ENCODE data around the gene OCSTAMP. TPM values are rescaled to one million over a fixed set of nuclear protein-coding genes. Genes with fewer than 3 reads are reported as not detected.
A peak's percentile ranks its signal among the peaks of the same experiment; 100 is the strongest.

Gene OCSTAMP
- total RNA-seq, 4 donors from 2014 or later: not detected

DNA sequence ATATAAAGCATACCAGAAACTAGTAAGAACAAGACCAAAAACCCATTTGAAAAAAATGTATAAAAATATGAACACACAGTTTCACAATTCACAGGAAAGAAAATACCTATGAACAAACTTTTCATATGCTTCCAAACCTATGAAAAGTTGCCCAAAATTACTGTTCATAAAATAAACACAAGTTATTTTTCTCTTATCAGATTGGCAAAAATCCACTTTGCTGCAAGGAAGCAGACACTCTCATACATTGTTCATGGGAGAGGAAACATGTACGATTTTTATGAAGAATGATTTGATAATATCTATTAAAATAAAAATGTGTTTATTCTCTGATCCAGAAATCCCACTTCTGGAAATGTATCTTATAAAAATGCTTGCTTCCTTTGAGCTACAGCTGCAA is 40.0 kb upstream of the OCSTAMP start:
- H3K4me3 ChIP-seq (ENCODE audit: low read depth, poor library complexity, severe bottlenecking): no peak overlapping the region
- TF ChIP-seq, protein P1, sequence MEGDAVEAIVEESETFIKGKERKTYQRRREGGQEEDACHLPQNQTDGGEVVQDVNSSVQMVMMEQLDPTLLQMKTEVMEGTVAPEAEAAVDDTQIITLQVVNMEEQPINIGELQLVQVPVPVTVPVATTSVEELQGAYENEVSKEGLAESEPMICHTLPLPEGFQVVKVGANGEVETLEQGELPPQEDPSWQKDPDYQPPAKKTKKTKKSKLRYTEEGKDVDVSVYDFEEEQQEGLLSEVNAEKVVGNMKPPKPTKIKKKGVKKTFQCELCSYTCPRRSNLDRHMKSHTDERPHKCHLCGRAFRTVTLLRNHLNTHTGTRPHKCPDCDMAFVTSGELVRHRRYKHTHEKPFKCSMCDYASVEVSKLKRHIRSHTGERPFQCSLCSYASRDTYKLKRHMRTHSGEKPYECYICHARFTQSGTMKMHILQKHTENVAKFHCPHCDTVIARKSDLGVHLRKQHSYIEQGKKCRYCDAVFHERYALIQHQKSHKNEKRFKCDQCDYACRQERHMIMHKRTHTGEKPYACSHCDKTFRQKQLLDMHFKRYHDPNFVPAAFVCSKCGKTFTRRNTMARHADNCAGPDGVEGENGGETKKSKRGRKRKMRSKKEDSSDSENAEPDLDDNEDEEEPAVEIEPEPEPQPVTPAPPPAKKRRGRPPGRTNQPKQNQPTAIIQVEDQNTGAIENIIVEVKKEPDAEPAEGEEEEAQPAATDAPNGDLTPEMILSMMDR (IDR thresholded peaks at IDR 0.05): no peak
- no peak for TF ChIP-seq POLR2A (IDR thresholded peaks at IDR 0.05)
- 29 to 37% methylated on average over 1 of the region's 1 CpG for WGBS, 2 donors
- no peak for DNase-seq (ENCODE audit: low spot score in 2 of 2)
- intact Hi-C loops (cut with DNase I; ENCODE audit: low total_unique reads): no loop called here

DNA sequence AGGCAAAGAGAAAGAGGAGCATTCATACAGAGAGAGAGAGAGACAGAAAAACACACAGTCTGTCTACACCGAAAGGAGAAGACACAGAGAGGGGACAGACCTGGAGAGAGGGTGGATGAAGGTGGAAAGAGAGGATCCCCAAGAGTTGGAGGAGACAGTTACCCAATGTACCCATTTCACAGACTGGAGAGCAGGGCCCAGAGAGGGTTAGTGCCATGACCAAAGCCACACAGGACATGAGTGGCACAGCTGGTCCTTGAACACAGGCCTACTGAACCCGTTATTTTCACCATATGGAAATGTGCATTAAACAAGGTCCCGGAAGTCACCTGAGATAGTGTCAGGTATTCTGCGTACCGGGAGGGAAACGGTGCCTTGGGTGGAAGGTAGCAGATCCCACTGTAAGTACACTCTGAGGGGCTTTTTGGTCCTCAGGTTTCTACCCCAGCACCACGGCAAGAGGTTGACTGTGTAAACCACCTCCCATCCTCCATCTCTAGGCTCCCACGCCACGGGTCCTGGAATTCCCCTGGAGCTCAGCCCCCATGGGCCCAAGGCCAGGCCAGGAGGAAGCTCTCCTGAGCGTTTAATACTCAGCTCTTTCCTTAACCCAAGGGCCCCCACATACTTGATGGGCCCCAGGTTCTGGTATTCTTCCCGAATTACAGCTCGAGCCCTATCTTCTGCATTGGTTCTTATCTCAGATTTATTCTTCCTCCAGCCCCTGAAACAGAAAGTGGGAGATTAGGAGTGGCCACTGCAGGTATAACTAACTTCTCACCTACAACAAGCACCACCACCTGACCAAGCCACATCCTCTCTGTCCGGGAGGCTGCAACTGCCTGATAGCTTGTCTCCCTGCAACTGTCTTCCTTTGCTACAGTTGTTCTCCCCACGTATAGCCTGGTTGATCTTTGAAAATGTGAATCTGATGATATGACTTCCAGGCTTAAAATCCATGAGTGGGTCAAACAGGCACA is 38.4 kb upstream of the OCSTAMP start:
- intact Hi-C loops (cut with DNase I; ENCODE audit: low total_unique reads): no loop called here
- no peak overlapping the region for H3K4me3 ChIP-seq (ENCODE audit: low read depth, poor library complexity, severe bottlenecking)
- 76% methylated on average over 14 of the region's 14 CpGs for WGBS, 2 donors
- TF ChIP-seq, protein P1 (IDR thresholded peaks at IDR 0.05): no peak
- no peak for TF ChIP-seq POLR2A (IDR thresholded peaks at IDR 0.05)
- DNase-seq (ENCODE audit: low spot score in 2 of 2): peak in 1 of 2 donors; percentile 72

DNA sequence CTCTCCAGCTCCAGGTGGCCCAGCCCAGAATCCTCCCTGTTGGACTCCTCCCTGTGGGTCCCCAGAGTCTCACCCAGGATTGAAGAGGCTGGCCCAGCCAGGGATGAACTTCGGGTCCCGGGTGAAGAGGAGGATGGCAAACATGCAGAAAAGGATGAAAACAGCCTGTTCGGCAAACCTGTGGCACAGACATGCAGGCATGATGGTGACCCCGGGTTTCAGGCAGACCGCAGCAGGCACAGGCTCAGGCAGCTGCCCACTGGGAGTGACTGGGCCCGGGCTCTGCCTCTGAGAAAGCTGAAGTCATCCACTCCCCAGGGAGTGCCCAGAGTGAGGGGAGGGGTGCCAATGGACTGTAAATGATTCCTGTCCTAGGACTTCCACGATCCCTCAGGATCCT is 37.5 kb upstream of the OCSTAMP start:
- intact Hi-C loops (cut with DNase I; ENCODE audit: low total_unique reads): no loop called here
- H3K4me3 ChIP-seq (ENCODE audit: low read depth, poor library complexity, severe bottlenecking): no peak overlapping the region
- DNase-seq (ENCODE audit: low spot score in 2 of 2): peak in 1 of 2 donors; percentile 67
- no peak for TF ChIP-seq POLR2A (IDR thresholded peaks at IDR 0.05)
- TF ChIP-seq, protein P1 (IDR thresholded peaks at IDR 0.05): no peak
- 78 to 90% methylated on average over 7 of the region's 7 CpGs for WGBS, 2 donors

DNA sequence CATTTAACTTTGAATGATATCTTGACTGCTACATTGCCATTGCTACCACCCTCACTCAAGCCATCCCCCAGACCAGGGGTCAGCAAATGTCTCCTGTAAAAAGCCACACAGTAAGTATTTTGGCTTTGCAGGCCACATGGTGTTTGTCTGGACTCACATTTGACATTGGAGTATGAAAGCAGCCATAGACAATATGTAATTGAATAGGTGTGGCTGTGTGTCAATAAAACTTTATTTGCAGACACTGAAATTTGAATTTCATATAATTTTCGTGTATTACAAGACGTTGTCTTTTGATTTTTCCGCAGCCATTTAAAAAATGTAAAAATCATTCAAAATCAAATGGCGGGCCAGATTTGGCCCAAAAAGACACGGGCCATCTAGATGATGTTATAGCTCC is 36.3 kb upstream of the OCSTAMP start:
- no peak for TF ChIP-seq POLR2A (IDR thresholded peaks at IDR 0.05)
- TF ChIP-seq, protein P1 (IDR thresholded peaks at IDR 0.05): no peak
- DNase-seq (ENCODE audit: low spot score in 2 of 2): no peak
- WGBS, 2 donors: 94 to 99% methylated on average over 5 of the region's 5 CpGs

DNA sequence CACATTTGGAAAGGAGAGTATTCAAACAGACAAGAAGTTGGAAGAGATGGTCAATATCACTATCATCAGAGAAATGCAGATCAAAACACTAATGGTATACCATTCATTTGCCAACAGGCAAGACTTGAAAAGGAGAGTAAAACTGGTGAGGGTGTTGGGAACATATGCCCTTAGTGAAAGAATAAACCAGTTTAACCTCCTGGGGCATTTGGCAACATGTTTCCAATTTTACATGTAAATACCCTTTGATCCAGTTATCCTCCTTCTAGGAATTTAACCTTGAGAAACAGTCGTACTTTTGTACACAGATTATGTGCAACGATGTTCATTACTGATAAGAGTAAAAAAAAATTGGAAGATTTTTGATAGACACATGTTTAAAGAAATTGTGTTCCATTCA is 34.1 kb upstream of the OCSTAMP start:
- DNase-seq (ENCODE audit: low spot score in 2 of 2): no peak
- intact Hi-C loops (cut with DNase I; ENCODE audit: low total_unique reads): no loop called here
- no peak overlapping the region for H3K4me3 ChIP-seq (ENCODE audit: low read depth, poor library complexity, severe bottlenecking)
- 31 to 34% methylated on average over 2 of the region's 2 CpGs for WGBS, 2 donors
- TF ChIP-seq, protein P1 (IDR thresholded peaks at IDR 0.05): no peak
- TF ChIP-seq POLR2A (IDR thresholded peaks at IDR 0.05): no peak

More for the DNA sequence above, 36.3 kb upstream of the OCSTAMP start:
- H3K4me3 ChIP-seq (ENCODE audit: low read depth, poor library complexity, severe bottlenecking): no peak overlapping the region
- intact Hi-C loops (cut with DNase I; ENCODE audit: low total_unique reads): no loop called here
